Measurements from ENCODE around the gene GTF3C4.

The GTF3C4 gene

GRCh38 chr9:132722564-132723065, 52.4 kb downstream of the GTF3C4 start:
- H3K9me3 Mint-ChIP-seq = no peaks in the 10 kb centered on the region
- H3K36me3 Mint-ChIP-seq = no peaks in the 10 kb centered on the region
- no peak overlapping the region for H3K27ac Mint-ChIP-seq
- no peak for DNase-seq
- no peaks in the 10 kb centered on the region for H3K4me1 Mint-ChIP-seq
- H3K27me3 Mint-ChIP-seq = peaks cover 20 to 49% of the 10 kb centered on the region in 2 donors
- H3K4me3 Mint-ChIP-seq = no peak overlapping the region
- ATAC-seq (replicated peaks) = no peak

GRCh38 chr9:132723809-132724208, 53.5 kb downstream of the GTF3C4 start:
- Mint-ChIP-seq H3K27me3 (peaks cover 13 to 47% of the 10 kb centered on the region in 2 donors), H3K27ac (no peak overlapping the region), H3K4me3 (no peak overlapping the region), H3K4me1 (no peaks in the 10 kb centered on the region), H3K9me3 (no peaks in the 10 kb centered on the region), H3K36me3 (no peaks in the 10 kb centered on the region)
- ATAC-seq (replicated peaks) (no peak), DNase-seq (no peak)

GRCh38 chr9:132725306-132725705, 55.0 kb downstream of the GTF3C4 start:
- DNase-seq = no peak
- Mint-ChIP-seq H3K4me1 (no peaks in the 10 kb centered on the region), H3K27ac (no peak overlapping the region), H3K27me3 (peaks cover 16 to 43% of the 10 kb centered on the region in 2 donors), H3K4me3 (no peak overlapping the region), H3K9me3 (no peaks in the 10 kb centered on the region), H3K36me3 (no peaks in the 10 kb centered on the region)
- no peak for ATAC-seq (replicated peaks)

- DNase-seq = no peak
- Mint-ChIP-seq H3K4me1 (no peaks in the 10 kb centered on the region), H3K9me3 (no peaks in the 10 kb centered on the region), H3K27me3 (peaks cover 16 to 54% of the 10 kb centered on the region in 2 donors), H3K36me3 (no peaks in the 10 kb centered on the region), H3K27ac (no peak overlapping the region), H3K4me3 (no peak overlapping the region)
- ATAC-seq (replicated peaks) = no peak
Measured at GRCh38 chr9:132726576-132727130, 56.4 kb downstream of the GTF3C4 start.

- ATAC-seq (replicated peaks) = no peak
- H3K27ac Mint-ChIP-seq = no peak overlapping the region
- no peak overlapping the region for H3K4me3 Mint-ChIP-seq
- no peaks in the 10 kb centered on the region for H3K36me3 Mint-ChIP-seq
- H3K9me3 Mint-ChIP-seq = no peaks in the 10 kb centered on the region
- no peak for DNase-seq
- H3K4me1 Mint-ChIP-seq = no peaks in the 10 kb centered on the region
- peaks cover 13 to 54% of the 10 kb centered on the region in 2 donors for H3K27me3 Mint-ChIP-seq
Measured at GRCh38 chr9:132728071-132728470, 57.8 kb downstream of the GTF3C4 start.

- H3K4me3 Mint-ChIP-seq = no peak overlapping the region
- no peak overlapping the region for H3K27ac Mint-ChIP-seq
- no peaks in the 10 kb centered on the region for H3K4me1 Mint-ChIP-seq
- DNase-seq (no peak), ATAC-seq (replicated peaks) (no peak)
- peaks cover 12 to 54% of the 10 kb centered on the region in 2 donors for H3K27me3 Mint-ChIP-seq
- H3K9me3 Mint-ChIP-seq = no peaks in the 10 kb centered on the region
- no peaks in the 10 kb centered on the region for H3K36me3 Mint-ChIP-seq
Measured at GRCh38 chr9:132728497-132728896, 58.2 kb downstream of the GTF3C4 start.

- Mint-ChIP-seq H3K27ac (no peak overlapping the region), H3K9me3 (no peaks in the 10 kb centered on the region), H3K27me3 (peaks cover 12 to 51% of the 10 kb centered on the region in 2 donors), H3K36me3 (no peaks in the 10 kb centered on the region), H3K4me1 (no peaks in the 10 kb centered on the region), H3K4me3 (no peak overlapping the region)
- ATAC-seq (replicated peaks) = no peak
- DNase-seq = no peak
Measured at GRCh38 chr9:132729235-132729890, 59.1 kb downstream of the GTF3C4 start.

GRCh38 chr9:132730054-132731033, 60.1 kb downstream of the GTF3C4 start:
- DNase-seq (no peak), ATAC-seq (replicated peaks) (no peak)
- no peaks in the 10 kb centered on the region for H3K4me1 Mint-ChIP-seq
- no peak overlapping the region for H3K4me3 Mint-ChIP-seq
- H3K27me3 Mint-ChIP-seq = peaks cover 12 to 50% of the 10 kb centered on the region in 2 donors
- no peak overlapping the region for H3K27ac Mint-ChIP-seq
- no peaks in the 10 kb centered on the region for H3K36me3 Mint-ChIP-seq
- H3K9me3 Mint-ChIP-seq = no peaks in the 10 kb centered on the region

GRCh38 chr9:132731230-132731629, 61.0 kb downstream of the GTF3C4 start:
- no peak overlapping the region for H3K27ac Mint-ChIP-seq
- H3K4me3 Mint-ChIP-seq = no peak overlapping the region
- DNase-seq (no peak), ATAC-seq (replicated peaks) (no peak)
- no peaks in the 10 kb centered on the region for H3K9me3 Mint-ChIP-seq
- H3K4me1 Mint-ChIP-seq = no peaks in the 10 kb centered on the region
- H3K36me3 Mint-ChIP-seq = no peaks in the 10 kb centered on the region
- peaks cover 8 to 50% of the 10 kb centered on the region in 2 donors for H3K27me3 Mint-ChIP-seq

GRCh38 chr9:132732326-132733259, 62.3 kb downstream of the GTF3C4 start:
- Mint-ChIP-seq H3K4me1 (no peaks in the 10 kb centered on the region), H3K27me3 (peaks cover 7 to 47% of the 10 kb centered on the region in 2 donors), H3K27ac (no peak overlapping the region), H3K4me3 (no peak overlapping the region), H3K9me3 (no peaks in the 10 kb centered on the region), H3K36me3 (no peaks in the 10 kb centered on the region)
- ATAC-seq (replicated peaks) (no peak), DNase-seq (no peak)

GRCh38 chr9:132733260-132733815, 63.1 kb downstream of the GTF3C4 start:
- Mint-ChIP-seq H3K4me1 (no peaks in the 10 kb centered on the region), H3K36me3 (no peaks in the 10 kb centered on the region), H3K9me3 (no peaks in the 10 kb centered on the region), H3K27ac (no peak overlapping the region), H3K4me3 (no peak overlapping the region), H3K27me3 (peaks cover 3 to 39% of the 10 kb centered on the region in 2 donors)
- DNase-seq (no peak), ATAC-seq (replicated peaks) (no peak)

GRCh38 chr9:132739710-132740310, 69.5 kb downstream of the GTF3C4 start:
- ATAC-seq (replicated peaks) (no peak), DNase-seq (no peak)
- Mint-ChIP-seq H3K27ac (no peak overlapping the region), H3K4me1 (peaks cover 0 to under 1% of the 10 kb centered on the region in 2 donors), H3K9me3 (no peaks in the 10 kb centered on the region), H3K4me3 (no peak overlapping the region), H3K27me3 (peaks cover 21 to 36% of the 10 kb centered on the region in 2 donors), H3K36me3 (no peaks in the 10 kb centered on the region)

Data from stimulated activated naive B cell treated with anti-CD40 and anti-IgM and Interleukin-4, amounts not matched to agents 10 μg/mL and 1 μg/mL and 100 μg/mL, for 72 hours (primary cell).